CD4-positive, alpha-beta T cell treated with Interleukin-4 for 1 hour (primary cell): Measurements from ENCODE around the gene PRKCE.

Experiments used
- DNase-seq, 2 donors: peaks; one replicate each; pipeline ENCODE4 v3.0.0-alpha.2; 2020 to 2022

The PRKCE gene

GRCh38 chr2:46142546-46143428, 491.3 kb downstream of the PRKCE start:
- no peak for DNase-seq

- DNase-seq, result no peak
Measured at GRCh38 chr2:46143429-46144132, 492.1 kb downstream of the PRKCE start.

GRCh38 chr2:46144133-46144800, 492.8 kb downstream of the PRKCE start:
- no peak for DNase-seq

- no peak for DNase-seq
Measured at GRCh38 chr2:46145017-46145416, 493.5 kb downstream of the PRKCE start.

- DNase-seq, result no peak
Measured at GRCh38 chr2:46145840-46146239, 494.4 kb downstream of the PRKCE start.

- no peak for DNase-seq
Measured at GRCh38 chr2:46146866-46147502, 495.5 kb downstream of the PRKCE start.

- no peak for DNase-seq
Measured at GRCh38 chr2:46147626-46148368, 496.3 kb downstream of the PRKCE start.

- DNase-seq, result no peak
Measured at GRCh38 chr2:46148369-46148736, 496.9 kb downstream of the PRKCE start.

- no peak for DNase-seq
Measured at GRCh38 chr2:46150445-46150955, 499.0 kb downstream of the PRKCE start.

GRCh38 chr2:46151577-46151976, 500.1 kb downstream of the PRKCE start:
- DNase-seq, result no peak

GRCh38 chr2:46153996-46154753, 502.7 kb downstream of the PRKCE start:
- no peak for DNase-seq

- DNase-seq, result no peak
Measured at GRCh38 chr2:46157072-46157965, 505.8 kb downstream of the PRKCE start.

- DNase-seq, result no peak
Measured at GRCh38 chr2:46157966-46158310, 506.5 kb downstream of the PRKCE start.

- DNase-seq, result no peak
Measured at GRCh38 chr2:46158661-46159060, 507.2 kb downstream of the PRKCE start.

GRCh38 chr2:46160326-46160725, 508.9 kb downstream of the PRKCE start:
- DNase-seq, result no peak

GRCh38 chr2:46161315-46161714, 509.8 kb downstream of the PRKCE start:
- DNase-seq, result no peak

GRCh38 chr2:46161911-46162310, 510.4 kb downstream of the PRKCE start:
- DNase-seq, result no peak

- DNase-seq, result no peak
Measured at GRCh38 chr2:46162329-46163097, 511.0 kb downstream of the PRKCE start.

GRCh38 chr2:46163098-46163430, 511.6 kb downstream of the PRKCE start:
- DNase-seq, result no peak
